HG02973 (cell line): ENCODE measurements around the gene UBA52.
"Not testable (repeated sequence)": the region's sequence is repeated elsewhere in the genome, so short reads cannot be mapped to it uniquely, and the experiment has no call there.

Experiments
- ATAC-seq: cut with Tn5 transposase; IDR thresholded peaks from one replicate; pipeline ENCODE4 v1.9.1; 2021; ENCODE audit warnings: moderate library complexity; ENCODE audit not compliant: unreplicated experiment

The UBA52 gene

GRCh38 chr19:18591735-18592385 is 20.2 kb downstream of the UBA52 start:
- no peak for ATAC-seq

DNA sequence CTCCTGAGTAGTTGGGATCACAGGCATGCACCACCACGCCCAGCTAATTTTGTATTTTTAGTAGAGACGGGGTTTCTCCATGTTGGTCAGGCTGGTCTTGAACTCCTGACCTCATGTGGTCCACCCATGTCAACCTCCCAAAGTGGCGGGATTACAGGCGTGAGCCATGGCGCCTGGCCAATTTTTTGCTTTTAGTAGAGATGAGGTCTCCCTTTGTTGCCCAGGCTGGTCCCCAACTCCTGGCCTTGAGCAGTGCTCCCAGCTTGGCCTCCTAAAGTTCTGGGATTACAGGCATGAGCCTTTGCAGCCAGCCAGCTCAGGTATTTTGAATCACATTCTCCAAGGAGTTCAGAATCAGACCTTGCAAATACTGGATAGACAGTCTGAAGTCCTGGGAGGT is 21.1 kb downstream of the UBA52 start:
- ATAC-seq, result not testable (repeated sequence)

DNA sequence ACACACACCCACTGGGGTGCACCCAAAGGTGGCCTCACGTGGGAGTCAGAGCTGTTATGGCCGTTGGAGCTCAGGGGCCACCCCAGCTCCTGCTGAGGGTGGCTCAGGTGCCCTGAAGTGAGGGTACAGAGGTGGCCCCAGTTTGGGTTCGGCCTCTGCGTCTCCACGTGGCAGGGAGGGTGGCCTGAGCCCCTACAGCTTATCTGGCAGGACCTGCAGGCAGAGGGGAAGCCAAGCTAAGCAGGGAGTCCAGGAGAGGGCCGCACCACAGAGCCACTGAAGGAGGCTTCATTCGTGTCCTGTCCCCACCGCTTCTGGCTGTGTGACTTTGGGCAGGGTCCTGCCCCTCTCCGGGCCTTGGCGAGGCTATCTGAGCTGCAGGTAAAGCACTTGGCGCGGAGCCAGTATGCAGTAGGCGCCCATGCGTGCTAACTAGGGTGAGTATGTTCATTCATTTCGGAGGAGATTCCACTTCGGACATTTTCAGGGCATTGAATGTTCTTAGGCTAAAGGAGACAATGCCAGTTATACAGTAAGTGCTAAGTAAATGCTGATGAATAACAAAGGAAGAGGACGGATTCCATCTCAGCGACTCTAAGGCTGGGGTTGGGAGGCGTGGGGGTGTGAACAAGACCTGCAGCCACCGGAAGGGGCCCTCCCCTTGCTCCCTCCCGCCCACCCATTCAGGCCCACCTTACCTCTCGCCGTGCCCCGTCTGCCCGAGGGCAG is 21.9 kb downstream of the UBA52 start:
- ATAC-seq, result no peak

DNA sequence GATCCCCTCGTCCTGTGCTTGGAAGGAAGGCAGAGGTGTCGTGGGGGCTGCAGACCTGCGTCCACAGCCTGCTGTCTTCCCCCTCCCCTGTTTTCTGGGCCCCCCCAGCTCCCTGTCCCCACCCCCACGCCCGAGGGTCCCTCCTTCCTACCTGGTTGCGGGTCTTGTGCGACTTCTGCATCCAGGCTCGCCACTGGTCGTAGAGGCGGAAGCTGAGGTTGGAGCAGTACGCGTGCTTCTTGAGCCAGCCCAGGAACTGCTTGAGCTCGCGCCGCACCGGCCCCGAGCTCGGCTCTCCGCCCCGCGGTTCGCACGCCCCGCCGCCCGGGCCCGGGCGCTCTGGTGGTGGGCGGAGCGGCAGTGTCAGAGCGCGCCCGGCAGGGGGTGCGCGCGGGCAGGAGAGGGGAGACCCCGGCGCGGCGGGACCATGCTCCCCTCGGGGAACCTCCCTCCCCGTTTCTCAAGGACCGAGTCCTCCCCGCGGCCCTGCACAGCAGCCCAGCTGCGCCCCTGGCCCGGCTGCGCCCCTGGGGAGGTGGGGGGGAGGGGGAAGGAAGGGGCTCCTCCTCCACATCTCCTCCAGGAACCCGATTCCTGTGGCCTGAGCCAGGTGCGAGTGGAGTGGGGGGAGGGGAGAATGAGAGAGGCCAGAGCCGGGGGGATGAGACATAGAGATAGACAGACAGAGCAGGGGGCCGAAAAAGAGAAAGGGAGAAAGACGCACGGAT is 22.6 kb downstream of the UBA52 start:
- ATAC-seq, result peak; percentile 66

GRCh38 chr19:18594824-18595373 is 23.2 kb downstream of the UBA52 start:
- no peak for ATAC-seq

GRCh38 chr19:18595475-18595874 is 23.8 kb downstream of the UBA52 start:
- ATAC-seq, result no peak

DNA sequence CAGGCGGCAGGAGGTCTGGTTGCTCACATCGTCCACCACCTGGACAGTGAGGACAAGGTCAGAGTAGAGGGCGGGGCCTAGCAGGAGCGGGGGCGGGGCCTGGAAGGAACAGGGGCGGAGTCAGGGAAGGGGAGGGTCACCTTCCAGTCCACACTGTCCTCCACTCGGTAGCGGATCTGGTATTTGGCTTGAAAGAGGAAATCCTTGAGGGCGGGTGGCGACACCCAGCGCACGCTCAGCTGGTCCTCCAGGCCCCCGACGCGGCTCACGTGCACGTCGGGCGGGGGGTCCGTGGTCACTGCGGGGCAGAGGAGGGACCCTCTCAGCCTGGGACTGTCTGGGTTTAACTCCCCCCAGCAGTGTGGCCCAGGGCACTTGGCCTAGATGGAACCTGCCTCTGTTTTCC is 25.1 kb downstream of the UBA52 start:
- no peak for ATAC-seq

DNA sequence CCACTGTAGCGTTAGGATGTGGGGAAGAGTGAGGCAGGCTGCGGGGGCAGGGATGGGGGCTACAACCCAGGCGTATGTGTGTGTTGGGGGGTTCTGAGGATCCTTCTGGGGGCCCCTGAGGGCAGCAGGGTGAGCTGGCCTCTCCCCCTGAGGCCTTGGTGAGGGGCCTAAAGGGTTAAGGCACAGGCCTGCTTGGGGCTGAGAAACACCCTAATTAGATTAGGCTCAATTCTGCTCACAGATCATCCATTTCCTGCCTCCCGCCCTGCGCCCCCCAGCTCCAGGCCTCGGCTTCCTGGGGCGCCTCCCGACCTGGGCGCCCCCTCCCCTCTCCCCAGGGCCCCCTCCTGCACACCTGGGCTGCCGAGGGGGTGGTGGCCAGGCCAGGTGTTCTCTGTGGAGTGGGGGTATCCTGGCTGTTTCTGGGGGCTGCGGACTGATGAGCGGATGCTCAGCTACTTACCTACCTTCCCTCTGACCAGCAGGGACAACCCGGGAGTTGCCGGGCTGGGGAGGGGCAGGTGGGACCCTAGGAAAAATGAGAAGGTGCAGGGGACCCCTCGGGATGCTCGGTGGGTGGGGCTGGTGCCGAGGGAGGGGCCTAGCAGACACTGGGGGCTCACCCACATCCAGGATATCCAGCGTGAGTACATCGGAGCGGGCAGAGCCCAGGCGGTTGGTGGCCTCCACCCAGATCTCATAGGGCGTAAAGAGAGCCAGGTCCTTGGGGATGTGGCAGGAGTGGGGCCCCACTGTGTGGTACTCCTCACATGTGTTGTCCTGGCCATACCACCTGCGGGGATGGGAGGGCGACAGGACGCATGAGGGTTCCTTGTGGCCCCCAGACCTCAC is 26.4 kb downstream of the UBA52 start:
- no peak for ATAC-seq

GRCh38 chr19:18599485-18599884 is 27.8 kb downstream of the UBA52 start:
- ATAC-seq, result no peak

- ATAC-seq, result not testable (repeated sequence)
Measured at GRCh38 chr19:18600692-18601397, 29.2 kb downstream of the UBA52 start.

- no peak for ATAC-seq
Measured at GRCh38 chr19:18601875-18602274, 30.2 kb downstream of the UBA52 start.

DNA sequence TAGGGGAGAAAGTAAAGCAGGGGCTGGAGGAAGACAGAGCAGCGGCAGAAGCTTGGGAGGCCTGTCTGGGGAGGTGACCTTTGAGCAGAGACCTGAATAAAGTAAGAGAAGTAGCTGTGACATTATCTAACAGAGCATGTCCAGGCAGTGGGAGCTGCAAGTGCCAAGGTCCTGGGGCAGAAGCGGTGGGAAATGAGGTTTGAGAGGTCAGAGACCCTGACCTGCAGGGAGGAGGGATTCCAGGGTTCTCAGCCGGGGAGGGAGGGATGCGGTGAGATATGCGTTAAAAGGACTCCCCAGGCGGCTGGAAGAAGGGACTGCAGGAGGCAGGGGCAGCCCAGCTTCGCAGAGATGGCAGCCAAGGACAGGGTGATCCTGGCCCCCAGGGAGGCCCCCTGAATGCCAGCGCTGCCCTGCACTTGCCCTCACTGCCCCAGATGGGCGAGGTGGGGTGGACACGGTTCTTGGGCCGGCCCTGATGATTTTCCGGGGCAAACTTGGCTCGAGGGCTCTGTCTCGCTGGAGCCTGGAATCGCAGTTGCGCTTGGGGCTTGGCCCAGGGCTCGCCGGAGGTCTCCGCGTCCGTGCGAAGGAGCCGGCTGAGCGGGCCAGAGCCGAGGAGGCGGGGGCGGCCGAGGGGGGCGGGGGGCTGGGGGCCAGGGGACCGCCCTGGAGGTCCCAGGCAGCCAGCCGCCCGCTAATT is 31.7 kb downstream of the UBA52 start:
- ATAC-seq, result no peak

- ATAC-seq, result no peak
Measured at GRCh38 chr19:18603958-18604819, 32.5 kb downstream of the UBA52 start.

- ATAC-seq, result no peak
Measured at GRCh38 chr19:18604820-18605159, 33.1 kb downstream of the UBA52 start.

DNA sequence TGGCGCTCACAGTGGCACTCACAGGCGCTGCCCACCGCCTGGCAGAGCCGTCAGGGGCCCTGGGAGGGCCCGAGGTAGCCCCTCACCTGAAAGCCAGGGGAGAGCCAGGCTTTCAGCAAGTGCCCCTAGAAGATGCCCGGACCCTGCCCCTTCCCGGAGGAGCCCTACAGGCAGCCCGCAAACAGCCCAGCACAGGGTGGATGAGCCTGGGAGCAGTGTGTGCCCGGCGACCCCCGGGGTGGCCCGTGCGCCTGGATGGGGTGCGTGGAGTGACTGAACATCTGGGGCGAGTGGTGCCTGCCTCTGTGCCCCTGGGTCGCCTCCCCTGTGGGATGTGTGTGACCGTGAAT is 33.5 kb downstream of the UBA52 start:
- no peak for ATAC-seq

GRCh38 chr19:18605546-18606280 is 34.1 kb downstream of the UBA52 start:
- ATAC-seq, result no peak

DNA sequence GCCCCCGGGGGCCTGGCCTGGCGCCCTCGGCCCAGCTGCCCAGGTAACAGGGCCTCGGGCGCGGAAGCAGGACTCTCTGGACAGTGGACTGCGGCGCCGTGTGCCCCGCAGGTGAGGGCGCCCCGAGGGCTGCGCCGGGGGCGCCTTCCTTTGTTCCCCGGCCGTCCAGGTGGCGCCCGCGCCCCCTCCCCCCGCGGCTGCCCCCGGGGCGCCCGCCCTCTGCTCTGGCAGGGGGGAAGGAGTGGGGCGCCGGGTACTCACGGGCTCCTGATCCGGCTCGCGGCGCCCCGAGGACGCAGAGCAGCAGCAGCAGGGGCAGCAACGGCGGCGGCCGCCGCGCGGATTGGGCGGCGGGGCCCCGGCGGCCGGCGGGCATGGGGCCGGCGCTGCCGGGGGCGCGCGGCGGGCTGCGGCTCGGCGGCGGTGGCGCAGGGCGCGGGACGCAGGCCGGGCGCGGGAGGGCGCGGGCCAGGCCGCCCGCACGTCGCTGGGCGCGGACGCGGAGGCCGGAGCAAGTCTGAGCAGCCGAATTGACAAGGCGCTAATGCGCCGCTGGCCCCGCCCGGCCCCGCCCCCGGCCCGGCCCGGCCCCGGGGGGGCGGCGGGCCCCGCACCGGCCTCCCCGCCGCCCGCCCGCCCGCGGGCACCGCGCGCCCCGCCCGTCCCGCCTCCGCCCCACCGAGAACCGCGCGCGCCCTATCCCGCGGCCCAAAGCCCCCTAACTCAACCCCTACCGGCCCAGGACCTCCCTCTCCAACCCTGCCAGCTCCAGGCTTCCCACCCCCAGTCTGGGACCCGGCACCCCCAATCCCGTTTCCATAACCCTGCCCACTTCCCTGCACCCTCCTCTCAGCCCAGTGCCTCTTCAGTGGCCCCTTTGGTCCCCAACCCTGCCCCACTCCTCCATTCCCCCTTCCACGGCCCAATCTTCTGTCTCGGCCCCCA is 34.9 kb downstream of the UBA52 start, which contains the start of gene CRLF1:
TSS of gene CRLF1 (minus strand) at position 519 of the 945 bp plus-strand sequence. CDS start at position 376, 143 bp downstream.
- no peak for ATAC-seq
